Mucosa of rectum (tissue), 2 donors: ENCODE data around the gene ZNF776.

Experiments used
- H3K27ac ChIP-seq, 2 donors: one replicate each; pipeline ENCODE4 v1.7.0; 2013; ENCODE audit warnings: inconsistent platforms in 2 of 2, low read depth in 2 of 2, low read length in 2 of 2
- H3K27me3 ChIP-seq, 2 donors: one replicate each; pipeline ENCODE4 v1.7.0; 2013; ENCODE audit warnings: low read length in 2 of 2; ENCODE audit not compliant: control insufficient read depth in 2 of 2, insufficient read depth in 2 of 2
- H3K36me3 ChIP-seq, 2 donors: one replicate each; pipeline ENCODE4 v1.7.0; 2013; ENCODE audit warnings: low read length in 2 of 2; ENCODE audit not compliant: control insufficient read depth in 2 of 2, insufficient read depth in 2 of 2
- H3K4me1 ChIP-seq, 2 donors: one replicate each; pipeline ENCODE4 v1.7.0; 2013; ENCODE audit warnings: low read length in 2 of 2, mild to moderate bottlenecking in 1 of 2; ENCODE audit not compliant: control insufficient read depth in 2 of 2, insufficient read depth in 2 of 2
- H3K4me3 ChIP-seq, 2 donors: one replicate each; pipeline ENCODE4 v1.7.0; 2013; ENCODE audit warnings: low read length in 2 of 2
- H3K9ac ChIP-seq, 2 donors: one replicate each; pipeline ENCODE4 v1.7.0; 2013; ENCODE audit warnings: low read length in 2 of 2, low read depth in 1 of 2, mild to moderate bottlenecking in 1 of 2
- H3K9me3 ChIP-seq, 2 donors: one replicate each; pipeline ENCODE4 v1.7.0; 2013; ENCODE audit warnings: low read length in 2 of 2; ENCODE audit not compliant: control insufficient read depth in 2 of 2
- donor health status: healthy.
- donor health status: Normal muscosa, but diverticular disease.

ZNF776 gene

DNA sequence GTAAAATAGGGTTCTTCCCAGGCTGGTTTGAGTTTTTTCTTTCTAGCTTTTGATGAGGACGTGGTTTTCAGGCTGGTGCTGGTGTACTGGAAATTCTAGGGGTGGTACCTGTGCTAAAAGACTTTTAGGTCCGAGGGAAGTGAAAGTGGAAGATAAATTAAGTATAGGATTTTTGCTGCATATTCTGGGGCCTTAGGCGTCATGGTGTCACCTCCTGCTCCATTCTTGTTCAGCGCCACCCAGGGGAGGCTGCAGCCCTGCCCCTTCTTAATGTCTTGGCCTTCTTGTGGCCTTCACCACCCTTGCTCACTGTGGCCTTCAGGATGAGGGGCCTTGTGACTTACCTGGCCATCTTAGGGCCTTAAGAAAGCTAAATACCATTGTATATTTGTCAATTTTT is 55.7 kb downstream of the ZNF776 start:
- Histone ChIP-seq H3K4me3 (no peak overlapping the region), H3K9ac (no peak overlapping the region), H3K36me3 (no peaks in the 10 kb centered on the region), H3K27me3 (no peaks in the 10 kb centered on the region), H3K9me3 (no peaks in the 10 kb centered on the region), H3K27ac (peak overlapping the region in 1 of 2 donors; percentile 6), H3K4me1 (peaks cover 12 to 22% of the 10 kb centered on the region in 2 donors)

GRCh38 chr19:57803265-57803593 is 56.6 kb downstream of the ZNF776 start:
- Histone ChIP-seq H3K9me3 (no peaks in the 10 kb centered on the region), H3K27ac (peak overlapping the region; percentile 75 to 88), H3K4me1 (peaks cover 12 to 22% of the 10 kb centered on the region in 2 donors), H3K9ac (peak overlapping the region; percentile 65 to 77), H3K36me3 (peaks cover 7% of the 10 kb centered on the region in 2 donors), H3K27me3 (no peaks in the 10 kb centered on the region), H3K4me3 (peak overlapping the region; percentile 56 to 83)

- Histone ChIP-seq H3K4me3 (peak overlapping the region; percentile 56 to 83), H3K4me1 (peaks cover 12 to 22% of the 10 kb centered on the region in 2 donors), H3K9ac (peak overlapping the region; percentile 65 to 77), H3K9me3 (no peaks in the 10 kb centered on the region), H3K27me3 (no peaks in the 10 kb centered on the region), H3K36me3 (peaks cover 11 to 12% of the 10 kb centered on the region in 2 donors), H3K27ac (peak overlapping the region; percentile 75 to 88)
These were observed 57.1 kb downstream of the ZNF776 start for GRCh38 chr19:57803594-57804325.

- peaks cover 26 to 30% of the 10 kb centered on the region in 2 donors for H3K36me3 ChIP-seq
- no peaks in the 10 kb centered on the region for H3K9me3 ChIP-seq
- no peak overlapping the region for H3K4me3 ChIP-seq
- H3K27ac ChIP-seq, result no peak overlapping the region
- H3K9ac ChIP-seq, result no peak overlapping the region
- H3K4me1 ChIP-seq, result peaks cover 11% of the 10 kb centered on the region in 2 donors
- no peaks in the 10 kb centered on the region for H3K27me3 ChIP-seq
These were observed 60.9 kb downstream of the ZNF776 start for GRCh38 chr19:57807541-57807940.
